HG02973 (cell line): ENCODE results near the gene P2RY2.
"Not testable (repeated sequence)": the region's sequence is repeated elsewhere in the genome, so short reads cannot be mapped to it uniquely, and the experiment has no call there.

Source experiments
- ATAC-seq: cut with Tn5 transposase; IDR thresholded peaks from one replicate; pipeline ENCODE4 v1.9.1; 2021; ENCODE audit warnings: moderate library complexity; ENCODE audit not compliant: unreplicated experiment

The P2RY2 gene

DNA sequence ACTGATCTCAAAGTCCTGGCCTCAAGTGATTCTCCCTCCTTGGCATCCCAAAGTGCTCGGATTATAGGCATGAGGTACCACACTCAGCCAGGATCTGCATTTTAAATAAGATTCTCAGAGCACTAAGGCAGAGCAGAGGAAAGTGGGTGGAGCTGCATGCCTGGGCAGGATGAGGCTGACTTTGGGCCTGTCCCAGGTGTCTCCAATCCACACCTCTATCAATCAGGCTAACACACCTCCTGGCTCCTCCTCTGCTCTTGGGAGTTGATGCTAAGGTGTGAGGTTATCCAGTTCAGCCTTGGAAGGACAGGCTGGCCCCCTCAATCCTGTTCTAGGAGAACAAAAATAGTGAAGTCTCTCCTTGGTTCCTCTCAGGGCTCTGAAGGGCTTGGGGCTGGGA is 30.2 kb upstream of the P2RY2 start:
- no peak for ATAC-seq

GRCh38 chr11:73188301-73188700 is 29.8 kb upstream of the P2RY2 start:
- ATAC-seq = no peak

DNA sequence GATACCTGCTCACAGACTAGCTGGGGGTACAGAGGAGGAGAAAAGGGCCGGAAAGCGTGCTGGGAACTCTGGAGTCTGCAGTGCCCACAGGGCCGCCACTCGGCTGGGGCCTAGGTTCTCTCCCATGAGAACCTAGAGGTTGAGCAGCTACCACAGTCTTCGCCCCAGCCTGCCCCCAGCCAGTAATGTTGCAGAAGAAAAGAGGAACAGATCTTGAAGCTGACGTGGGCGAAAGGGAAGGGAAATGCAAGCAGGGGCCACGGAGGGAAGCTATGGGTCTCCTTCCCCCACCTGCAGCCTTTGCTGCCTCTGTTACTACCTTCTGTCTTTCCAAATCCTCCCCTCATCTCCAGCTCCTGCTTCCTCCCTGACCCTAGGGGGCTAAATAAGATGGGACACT is 28.8 kb upstream of the P2RY2 start:
- no peak for ATAC-seq

DNA sequence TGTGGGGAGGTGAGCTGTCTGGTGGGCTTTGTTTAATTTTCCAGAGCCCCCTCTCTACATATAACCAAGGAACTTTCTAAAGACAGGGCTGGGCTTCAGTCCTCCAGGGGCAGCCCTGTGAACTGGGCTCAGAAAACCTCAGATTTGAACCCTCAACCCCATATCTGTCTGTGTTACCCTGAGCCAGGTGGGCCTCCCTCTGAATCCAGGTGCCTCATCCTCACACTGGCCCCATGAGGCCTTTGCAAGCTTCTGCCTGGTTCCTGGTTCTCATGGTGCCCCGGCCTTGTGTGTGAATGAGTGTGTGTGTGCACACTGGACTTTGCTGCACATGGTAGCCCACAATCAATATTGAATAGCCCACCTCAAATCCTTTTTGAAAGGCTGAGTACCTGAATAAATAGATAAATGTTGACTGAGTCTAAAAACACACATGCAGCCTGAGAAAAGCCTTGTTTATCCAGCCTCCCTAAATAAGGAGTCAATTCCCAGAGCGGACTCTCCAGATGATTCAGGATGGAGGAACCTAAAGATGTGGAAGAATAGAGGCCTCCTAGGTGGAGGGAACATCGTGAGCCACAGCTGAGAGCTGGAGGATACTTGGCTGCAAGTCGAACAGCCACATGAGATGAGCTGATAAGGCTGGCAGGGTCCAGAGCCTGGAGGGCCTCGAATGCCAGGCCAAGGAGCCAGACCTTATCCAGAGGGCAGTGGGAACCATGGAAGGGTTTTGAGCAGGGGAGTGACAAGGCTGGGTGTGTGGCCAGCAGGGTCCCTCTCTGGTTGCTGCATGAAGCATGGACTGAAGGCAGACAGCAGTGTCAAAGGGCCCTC is 28.1 kb upstream of the P2RY2 start:
- no peak for ATAC-seq

GRCh38 chr11:73190557-73190885 is 27.6 kb upstream of the P2RY2 start:
- no peak for ATAC-seq

- no peak for ATAC-seq
Measured at GRCh38 chr11:73191151-73191550, 26.9 kb upstream of the P2RY2 start.

GRCh38 chr11:73192272-73192671 is 25.8 kb upstream of the P2RY2 start:
- no peak for ATAC-seq

DNA sequence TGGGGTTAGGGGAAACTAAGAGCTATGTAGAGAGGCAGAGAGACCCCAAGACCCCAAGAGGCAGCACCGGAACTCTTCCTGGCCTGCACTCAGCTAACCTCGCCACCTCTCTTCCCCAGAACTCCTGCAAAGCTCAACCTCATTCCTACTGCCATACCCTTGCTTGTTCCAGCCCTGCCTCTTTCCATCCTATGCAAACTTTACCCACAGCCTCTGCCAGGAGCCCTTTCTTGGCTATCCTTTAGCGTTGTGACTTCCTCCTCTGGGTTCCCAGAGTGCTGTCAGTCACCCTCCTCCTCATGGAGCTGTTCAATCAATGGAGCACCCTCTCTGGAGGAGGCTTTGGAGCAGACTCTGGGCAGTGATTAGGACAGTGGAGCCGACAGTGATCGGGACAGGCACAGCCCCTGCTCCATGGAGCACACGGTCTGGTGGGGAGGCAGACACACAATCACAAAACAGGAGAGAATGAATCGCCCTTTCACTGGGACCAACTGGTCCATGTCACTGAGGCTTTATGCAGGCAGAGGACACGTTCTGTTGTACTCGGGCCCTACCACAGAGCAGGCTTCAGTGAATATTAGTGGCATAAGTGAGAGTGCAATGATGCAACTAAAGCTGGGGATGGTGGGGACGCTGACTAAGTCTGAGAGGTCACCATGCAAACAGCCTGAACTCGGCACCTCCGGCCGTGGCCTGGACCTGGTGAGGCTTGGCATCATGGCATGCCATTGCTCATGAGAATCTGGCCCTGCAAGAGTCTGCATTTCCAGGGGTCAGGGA is 24.6 kb upstream of the P2RY2 start:
- no peak for ATAC-seq

GRCh38 chr11:73194034-73194507 is 24.0 kb upstream of the P2RY2 start:
- ATAC-seq = no peak

DNA sequence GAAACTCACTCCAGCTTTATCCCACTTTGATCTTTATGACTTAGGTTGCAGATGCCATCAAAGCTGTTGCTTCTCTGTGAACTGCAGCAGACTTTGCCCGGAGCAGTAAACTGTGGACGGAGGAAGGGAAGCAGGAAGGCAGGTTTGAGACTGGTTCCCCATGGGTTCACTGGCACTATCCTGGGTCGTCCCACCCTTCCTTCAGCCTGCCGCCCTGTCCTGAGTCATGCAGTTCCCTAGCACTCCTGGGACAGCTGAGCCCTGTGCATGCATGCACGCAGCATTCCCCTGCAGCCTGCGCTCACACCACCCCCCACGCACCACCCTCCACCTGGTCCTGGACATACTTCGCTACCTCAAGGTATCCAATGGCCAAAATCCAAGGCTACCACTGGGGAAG is 23.5 kb upstream of the P2RY2 start:
- ATAC-seq = no peak

- ATAC-seq = no peak
Measured at GRCh38 chr11:73195191-73196007, 22.7 kb upstream of the P2RY2 start.

DNA sequence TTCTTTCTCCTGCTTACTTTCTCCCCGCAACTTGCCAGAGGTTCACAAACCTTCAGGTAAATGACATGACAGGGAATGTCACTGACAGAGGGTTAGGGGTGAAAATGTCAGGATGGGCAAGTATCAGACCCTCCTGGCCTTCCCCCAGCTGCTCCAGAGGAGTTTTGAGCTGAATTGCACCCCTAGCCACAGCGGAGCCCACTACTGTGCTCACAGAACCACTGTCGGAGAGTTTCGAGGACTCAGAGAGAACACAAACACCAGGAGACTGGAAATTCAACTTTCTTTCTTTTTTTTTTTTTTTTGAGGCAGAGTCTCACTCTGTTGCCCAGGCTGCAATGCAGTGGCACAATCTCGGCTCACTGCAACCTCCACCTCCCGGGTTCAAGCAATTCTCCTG is 21.5 kb upstream of the P2RY2 start:
- ATAC-seq = no peak

GRCh38 chr11:73197348-73197747 is 20.7 kb upstream of the P2RY2 start:
- ATAC-seq = no peak

DNA sequence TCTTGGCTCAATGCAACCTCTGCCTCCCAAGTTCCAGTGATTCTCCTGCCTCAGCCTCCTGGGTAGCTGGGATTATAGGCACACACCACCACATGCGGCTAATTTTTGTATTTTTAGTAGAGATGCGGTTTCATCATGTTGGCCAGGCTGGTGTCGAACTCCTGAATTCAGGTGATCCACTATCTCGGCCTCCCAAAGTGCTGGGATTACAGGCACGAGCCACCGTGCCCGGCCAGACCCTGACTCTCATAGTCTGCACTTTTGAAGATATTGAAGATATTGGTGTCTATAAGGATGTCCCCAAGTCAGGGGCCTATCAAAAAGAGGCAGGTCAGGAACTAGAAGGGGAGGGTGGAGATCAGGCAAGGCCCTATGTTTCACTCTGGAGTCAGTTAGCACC is 20.3 kb upstream of the P2RY2 start:
- ATAC-seq = not testable (repeated sequence)

GRCh38 chr11:73198677-73199076 is 19.4 kb upstream of the P2RY2 start:
- ATAC-seq = no peak

GRCh38 chr11:73199446-73199845 is 18.6 kb upstream of the P2RY2 start:
- ATAC-seq = no peak

- ATAC-seq = no peak
Measured at GRCh38 chr11:73200256-73200655, 17.8 kb upstream of the P2RY2 start.

GRCh38 chr11:73201249-73201648 is 16.8 kb upstream of the P2RY2 start:
- no peak for ATAC-seq

DNA sequence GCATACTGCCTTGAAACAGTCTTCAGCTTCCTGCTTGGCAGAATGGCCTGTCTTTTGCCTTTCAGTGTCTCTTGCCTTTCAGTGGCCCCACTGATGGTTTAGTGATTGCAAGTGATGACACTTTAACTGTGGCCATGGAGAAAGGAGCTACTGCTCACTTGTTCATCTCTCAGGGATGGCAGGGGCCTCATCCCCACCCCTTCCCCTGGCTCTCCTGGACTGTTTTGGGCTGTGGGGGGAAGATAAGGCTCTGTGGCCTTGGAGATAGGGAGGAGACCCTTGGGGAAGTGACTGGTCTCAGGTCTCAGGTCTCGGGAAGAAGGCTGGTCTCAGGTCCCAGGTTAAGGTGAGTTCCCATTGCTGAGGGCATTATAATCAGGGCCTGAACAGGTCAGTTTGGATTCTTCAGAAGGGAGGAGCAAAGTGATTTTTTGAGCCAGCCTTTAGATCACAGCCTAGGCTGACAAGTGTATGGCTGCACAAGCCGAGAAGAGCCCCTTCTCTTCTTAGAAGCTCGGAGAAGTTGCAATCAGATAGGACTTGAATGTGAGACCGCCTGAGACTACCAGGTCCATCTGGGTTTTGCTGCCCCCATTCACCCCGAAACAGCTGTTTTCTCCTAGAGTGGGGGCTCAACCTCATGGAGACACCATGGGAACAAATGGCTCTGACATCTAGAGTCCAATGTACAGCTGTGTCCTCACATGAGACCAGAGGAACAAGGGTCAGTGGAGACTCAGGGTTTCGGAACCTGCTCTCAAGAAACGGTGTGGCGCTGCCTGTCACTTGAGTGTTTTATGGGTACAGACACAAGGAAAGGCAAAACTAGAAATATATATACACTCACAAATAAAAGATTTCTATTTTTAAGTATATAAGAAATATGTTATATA is 15.9 kb upstream of the P2RY2 start:
- ATAC-seq = no peak

GRCh38 chr11:73203322-73203721 is 14.8 kb upstream of the P2RY2 start:
- ATAC-seq = no peak
